Heart left ventricle (tissue), 13 donors: ENCODE results near the gene PRKCA.

ENCODE experiments used
- CTCF ChIP-seq, 12 donors: fragments of 200-600 bp; sonication (generic) in 4 of 12; IDR thresholded peaks; one replicate each; pipeline versions ENCODE4 v1.5.0 to v1.8.0; 2018 to 2022; ENCODE audit warnings: antibody characterized with exemption in 12 of 12, mild to moderate bottlenecking in 5 of 12
- POLR2A ChIP-seq, 2 donors: fragments of 450-650 bp; IDR thresholded peaks; one replicate each; pipeline ENCODE4 v1.6.1; 2017; ENCODE audit warnings: antibody characterized with exemption in 2 of 2, mild to moderate bottlenecking in 2 of 2, moderate library complexity in 2 of 2
- donor health status: ischemic (EF 13 %, LVEDD 7.1; RV severe dilation, severe dysfunction).
- donor health status: DM: no; HTN: yes; CAD: no.
- donor health status: DM: no; HTN: no; CAD: no.
- donor health status: ischemic (EF 25% LVEDD 6.9; RV normal size, moderate dysfunction).
- donor health status: ischemic (EF 25% LVEDD 5.7; RV mildly dilated, moderate dysfunction).
- donor health status: ischemic (EF 35%, LVEDD 5.7; RV mildly dilated, moderate dysfunction).
- donor health status: nonischemic (EF 11% LVEDD 7.7; RV severe dilation, severe dysfunction).
- donor health status: DM: yes; HTN: yes; CAD: no.
- donor health status: PGD.
- donor health status: ischemic (EF 29% LVEDD 5.4; RV normal size, mild dysfunction).
- donor health status: nonischemic (EF 23%, LVEDD 6.1; RV moderate dilation, normal function).

- TF ChIP-seq CTCF (IDR thresholded peaks at IDR 0.05) (no peak), POLR2A (IDR thresholded peaks at IDR 0.05) (no peak)
Observed at GRCh38 chr17:66542129-66542966, 239.9 kb downstream of the PRKCA start.
